ENCODE data around the gene LRCH3. TPM values are rescaled to one million over a fixed set of nuclear protein-coding genes. Genes with fewer than 3 reads are reported as not detected.
A peak's percentile ranks its signal among the peaks of the same experiment; 100 is the strongest.

LRCH3 gene
- total RNA-seq, 1 experiment from 2014 or later, result 63.6 TPM

DNA sequence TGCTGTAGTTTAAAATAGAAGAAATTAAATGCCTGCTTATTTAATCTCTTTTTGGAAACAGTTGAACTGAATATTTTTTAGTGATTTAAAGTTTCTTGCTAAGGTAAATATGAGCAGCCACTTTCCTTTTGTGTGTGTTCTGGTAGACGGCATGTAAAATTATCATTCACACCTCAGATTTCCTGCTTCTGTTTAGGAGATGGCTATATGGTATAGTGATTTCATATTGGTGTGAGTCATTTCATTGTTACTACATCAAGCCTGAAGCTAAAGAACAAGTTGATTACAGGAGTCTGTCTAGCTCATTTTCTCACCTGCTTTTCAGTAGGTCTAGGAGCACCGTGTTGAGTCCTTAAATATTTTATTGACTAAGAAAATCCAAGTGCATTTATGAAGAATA is 2.2 kb downstream of the LRCH3 start:
- Mint-ChIP-seq H3K36me3 (no peaks in the 10 kb centered on the region), H3K27ac (0 out of 2 replicates have a peak overlapping the region, but pooled peaks have one; percentile 60), H3K4me1 (peaks cover 24% of the 10 kb centered on the region), H3K27me3 (ENCODE audit: low read depth) (no peaks in the 10 kb centered on the region), H3K4me3 (peak overlapping the region; percentile 41), H3K9me3 (no peaks in the 10 kb centered on the region)
- POLR2A ChIA-PET, result no interaction called here
- CTCF ChIA-PET, result interaction anchor here (1.1 to 1.5 kb wide), 2 partner anchors 9 to 54 kb away, joined by 3 to 4 read pairs; no protein-coding TSS in a partner anchor
- DNase-seq (ENCODE audit: low spot score) (no peak), ATAC-seq (no peak)
- no peak for TF ChIP-seq NFYB (CRISPR knock-in tag; conservative IDR thresholded peaks at IDR 0.05; ENCODE audit: low read depth)
- no peak for TF ChIP-seq NFE2L1 (CRISPR knock-in tag; IDR thresholded peaks at IDR 0.05)
- TF ChIP-seq, protein P1, sequence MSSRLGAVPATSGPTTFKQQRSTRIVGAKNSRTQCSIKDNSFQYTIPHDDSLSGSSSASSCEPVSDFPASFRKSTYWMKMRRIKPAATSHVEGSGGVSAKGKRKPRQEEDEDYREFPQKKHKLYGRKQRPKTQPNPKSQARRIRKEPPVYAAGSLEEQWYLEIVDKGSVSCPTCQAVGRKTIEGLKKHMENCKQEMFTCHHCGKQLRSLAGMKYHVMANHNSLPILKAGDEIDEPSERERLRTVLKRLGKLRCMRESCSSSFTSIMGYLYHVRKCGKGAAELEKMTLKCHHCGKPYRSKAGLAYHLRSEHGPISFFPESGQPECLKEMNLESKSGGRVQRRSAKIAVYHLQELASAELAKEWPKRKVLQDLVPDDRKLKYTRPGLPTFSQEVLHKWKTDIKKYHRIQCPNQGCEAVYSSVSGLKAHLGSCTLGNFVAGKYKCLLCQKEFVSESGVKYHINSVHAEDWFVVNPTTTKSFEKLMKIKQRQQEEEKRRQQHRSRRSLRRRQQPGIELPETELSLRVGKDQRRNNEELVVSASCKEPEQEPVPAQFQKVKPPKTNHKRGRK (CRISPR knock-in tag; IDR thresholded peaks at IDR 0.05; ENCODE audit: borderline replicate concordance), result no peak
- TF ChIP-seq USF1 (CRISPR knock-in tag; IDR thresholded peaks at IDR 0.05), result no peak
- TF ChIP-seq MLX (CRISPR knock-in tag; IDR thresholded peaks at IDR 0.05), result no peak

DNA sequence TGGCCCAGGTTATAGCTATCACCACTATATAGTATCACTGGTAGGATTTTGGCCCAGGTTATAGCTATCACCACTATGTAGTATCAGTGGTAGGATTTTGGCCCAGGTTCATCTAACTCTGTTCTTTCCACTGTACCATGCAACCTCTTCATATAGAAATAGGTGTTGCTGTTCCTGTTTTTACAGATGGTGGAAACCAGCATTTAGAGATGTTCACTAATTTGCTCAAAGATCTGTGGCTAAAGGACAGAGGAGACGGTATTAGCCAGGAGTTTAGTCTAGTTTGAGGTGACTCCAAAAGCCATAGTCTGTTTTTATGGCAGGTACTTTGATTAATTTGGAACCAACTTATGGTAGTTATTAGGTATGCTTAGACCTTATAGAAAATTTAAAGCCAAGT is 3.1 kb downstream of the LRCH3 start:
- Mint-ChIP-seq H3K9me3 (no peaks in the 10 kb centered on the region), H3K27ac (no peak overlapping the region), H3K4me3 (no peak overlapping the region), H3K4me1 (peaks cover 24% of the 10 kb centered on the region), H3K27me3 (ENCODE audit: low read depth) (no peaks in the 10 kb centered on the region), H3K36me3 (no peaks in the 10 kb centered on the region)
- ChIA-PET POLR2A (interaction anchor here (0.6 kb wide), 1 partner anchor 16 kb away, joined by 3 read pairs; no protein-coding TSS in a partner anchor), CTCF (no interaction called here)
- TF ChIP-seq TEAD1 (CRISPR knock-in tag; IDR thresholded peaks at IDR 0.05) (no peak), FOXP1 (CRISPR knock-in tag; IDR thresholded peaks at IDR 0.05; ENCODE audit: borderline replicate concordance) (no peak), E2F5 (CRISPR knock-in tag; IDR thresholded peaks at IDR 0.05) (no peak), TEAD4 (CRISPR knock-in tag; IDR thresholded peaks at IDR 0.05) (no peak), NR2C2 (CRISPR knock-in tag; IDR thresholded peaks at IDR 0.05) (no peak), SOX15 (CRISPR knock-in tag; IDR thresholded peaks at IDR 0.05) (no peak), ZNF423 (CRISPR knock-in tag; IDR thresholded peaks at IDR 0.05) (no peak), GTF2I (CRISPR knock-in tag; conservative IDR thresholded peaks at IDR 0.05) (no peak), NR1H2 (CRISPR knock-in tag; IDR thresholded peaks at IDR 0.05) (no peak), ZNF219 (CRISPR knock-in tag; IDR thresholded peaks at IDR 0.05; ENCODE audit: borderline replicate concordance) (no peak), USF1 (CRISPR knock-in tag; IDR thresholded peaks at IDR 0.05) (no peak), PRRX2 (CRISPR knock-in tag; IDR thresholded peaks at IDR 0.05) (no peak), HMGA2 (CRISPR knock-in tag; IDR thresholded peaks at IDR 0.05) (no peak), RELA (CRISPR knock-in tag; IDR thresholded peaks at IDR 0.05; ENCODE audit: borderline replicate concordance) (no peak), AFF4 (CRISPR knock-in tag; IDR thresholded peaks at IDR 0.05; ENCODE audit: borderline replicate concordance) (no peak)
- TF ChIP-seq, protein P2, sequence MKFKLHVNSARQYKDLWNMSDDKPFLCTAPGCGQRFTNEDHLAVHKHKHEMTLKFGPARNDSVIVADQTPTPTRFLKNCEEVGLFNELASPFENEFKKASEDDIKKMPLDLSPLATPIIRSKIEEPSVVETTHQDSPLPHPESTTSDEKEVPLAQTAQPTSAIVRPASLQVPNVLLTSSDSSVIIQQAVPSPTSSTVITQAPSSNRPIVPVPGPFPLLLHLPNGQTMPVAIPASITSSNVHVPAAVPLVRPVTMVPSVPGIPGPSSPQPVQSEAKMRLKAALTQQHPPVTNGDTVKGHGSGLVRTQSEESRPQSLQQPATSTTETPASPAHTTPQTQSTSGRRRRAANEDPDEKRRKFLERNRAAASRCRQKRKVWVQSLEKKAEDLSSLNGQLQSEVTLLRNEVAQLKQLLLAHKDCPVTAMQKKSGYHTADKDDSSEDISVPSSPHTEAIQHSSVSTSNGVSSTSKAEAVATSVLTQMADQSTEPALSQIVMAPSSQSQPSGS (CRISPR knock-in tag; IDR thresholded peaks at IDR 0.05; ENCODE audit: borderline replicate concordance, low read depth), result no peak
- TF ChIP-seq, protein P3, sequence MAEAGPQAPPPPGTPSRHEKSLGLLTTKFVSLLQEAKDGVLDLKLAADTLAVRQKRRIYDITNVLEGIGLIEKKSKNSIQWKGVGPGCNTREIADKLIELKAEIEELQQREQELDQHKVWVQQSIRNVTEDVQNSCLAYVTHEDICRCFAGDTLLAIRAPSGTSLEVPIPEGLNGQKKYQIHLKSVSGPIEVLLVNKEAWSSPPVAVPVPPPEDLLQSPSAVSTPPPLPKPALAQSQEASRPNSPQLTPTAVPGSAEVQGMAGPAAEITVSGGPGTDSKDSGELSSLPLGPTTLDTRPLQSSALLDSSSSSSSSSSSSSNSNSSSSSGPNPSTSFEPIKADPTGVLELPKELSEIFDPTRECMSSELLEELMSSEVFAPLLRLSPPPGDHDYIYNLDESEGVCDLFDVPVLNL (CRISPR knock-in tag; IDR thresholded peaks at IDR 0.05; ENCODE audit: borderline replicate concordance, low read depth), result no peak
- DNase-seq (ENCODE audit: low spot score) (no peak), ATAC-seq (no peak)

All from WTC11 (cell line).